Measurements from ENCODE around the gene WWOX.
A peak's percentile ranks its signal among the peaks of the same experiment; 100 is the strongest.

Gene WWOX

DNA sequence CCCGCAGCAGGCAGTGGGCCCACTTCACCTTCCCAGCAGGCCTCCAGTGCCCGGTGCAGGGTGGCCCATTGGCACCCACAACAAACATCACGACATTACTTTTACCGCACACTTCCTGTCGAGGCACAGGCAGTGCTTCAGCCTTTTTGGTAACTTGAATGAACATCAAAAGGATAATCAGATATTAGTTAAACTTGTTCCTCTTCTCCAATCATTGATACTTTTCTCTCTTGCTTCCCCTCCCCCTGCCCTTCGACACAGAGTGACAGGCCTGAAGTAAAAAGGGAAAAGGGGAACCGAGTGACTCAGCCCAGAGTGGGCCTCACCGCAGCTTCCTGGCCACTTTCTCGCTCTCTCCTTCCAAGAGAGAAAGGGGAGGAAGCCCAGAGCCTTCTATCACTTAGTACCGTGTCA, 994.1 kb downstream of the WWOX start:
- DNase-seq, result peak in 2 of 6 experiments; percentile 9 to 39

DNA sequence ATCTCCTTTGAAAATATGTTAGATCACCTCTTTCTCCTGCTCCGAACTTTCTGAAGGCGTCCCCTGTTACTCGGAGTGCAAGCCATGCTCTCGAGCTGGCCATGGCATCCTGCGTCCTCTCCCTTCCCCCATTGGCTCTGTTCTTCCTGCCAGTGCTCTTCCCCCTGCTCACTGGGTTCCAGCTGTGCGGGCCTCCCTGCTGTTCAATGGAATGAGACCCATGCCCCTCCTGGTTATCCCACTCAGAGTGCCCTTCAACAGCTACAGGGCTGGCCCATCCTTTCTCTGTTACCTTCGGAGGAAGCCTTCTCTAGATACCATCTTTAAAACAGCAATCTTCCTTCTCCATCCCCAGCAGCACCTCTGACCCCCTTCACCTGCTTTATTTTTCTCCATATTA, 996.8 kb downstream of the WWOX start:
- no peak for DNase-seq

DNA sequence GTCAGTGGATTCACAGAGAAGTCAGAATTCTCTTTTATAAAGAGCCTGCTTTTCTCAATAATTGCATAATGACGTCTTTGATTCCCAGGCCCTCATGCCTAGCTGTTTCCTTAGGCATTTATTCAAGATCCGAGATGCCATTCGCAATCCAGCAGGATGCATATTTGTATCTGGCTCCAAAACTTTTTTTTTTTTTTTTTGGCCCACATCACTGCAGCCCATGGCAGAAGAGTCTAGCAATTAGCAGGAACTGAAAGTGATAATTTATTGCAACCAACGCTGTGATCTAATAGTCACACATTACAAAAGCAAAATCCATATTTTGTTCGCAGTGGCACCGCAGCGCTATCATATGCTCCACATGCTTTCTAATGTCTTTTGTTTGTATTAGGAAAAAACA, 997.7 kb downstream of the WWOX start:
- DNase-seq, result no peak

- DNase-seq, result no peak
These were observed 998.3 kb downstream of the WWOX start for GRCh38 chr16:79097771-79098170.

DNA sequence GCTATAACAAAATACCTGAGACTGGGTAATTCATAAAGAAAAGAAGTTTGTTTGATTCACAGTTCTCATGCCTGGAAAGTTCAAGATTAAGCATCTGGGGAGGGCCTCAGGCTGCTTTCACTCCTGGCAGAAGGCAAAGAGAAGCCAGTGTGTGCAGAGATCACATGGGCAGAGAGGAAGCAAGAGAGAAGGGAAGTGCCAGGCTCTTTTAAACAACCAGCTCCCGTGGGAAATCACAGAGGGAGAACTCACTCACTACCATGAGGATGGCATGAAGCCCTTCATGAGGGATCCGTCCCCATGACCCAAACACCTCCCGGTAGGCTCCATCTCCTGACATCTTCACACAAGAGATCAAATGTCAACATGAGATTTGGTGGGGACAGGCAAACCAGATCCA, 999.5 kb downstream of the WWOX start:
- DNase-seq, result no peak

DNA sequence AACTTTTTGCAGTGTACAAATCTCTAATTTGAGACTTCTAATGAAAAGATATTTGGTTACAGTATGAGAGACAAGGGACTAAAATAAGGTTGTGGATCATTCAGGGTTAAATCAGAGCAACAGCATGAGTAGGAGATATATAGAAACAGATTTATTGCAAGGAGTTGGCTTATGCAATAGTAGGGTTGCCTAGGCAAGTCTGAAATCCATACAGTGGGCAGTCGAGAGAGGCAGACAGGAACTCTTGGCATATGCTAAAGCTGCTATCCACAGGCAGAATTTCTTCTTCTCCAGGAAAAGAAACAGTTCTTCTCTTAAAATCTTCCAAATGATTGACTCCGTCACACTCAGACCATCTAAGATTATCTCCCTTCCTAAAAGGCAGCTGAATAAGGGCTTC, 1000.3 kb downstream of the WWOX start:
- no peak for DNase-seq

DNA sequence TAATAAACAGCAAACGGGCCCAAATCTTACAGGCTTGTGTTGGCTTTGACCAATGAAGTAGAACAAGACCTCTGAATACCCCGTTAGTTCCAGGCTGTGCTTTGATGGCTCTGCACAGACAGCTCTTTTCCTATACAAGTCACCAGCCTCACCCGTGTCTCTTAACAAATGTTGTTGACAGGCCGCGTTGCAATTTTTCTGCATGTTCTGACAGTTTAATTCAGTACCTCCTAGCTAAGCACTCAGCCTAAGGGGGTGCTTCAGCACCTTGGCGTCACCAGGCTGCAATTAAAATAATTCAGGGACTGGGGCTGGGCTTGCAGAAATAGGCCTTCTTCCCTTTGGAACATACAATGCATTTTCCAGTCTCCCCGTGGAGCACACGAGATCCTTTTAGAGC, 1001.0 kb downstream of the WWOX start:
- DNase-seq, result no peak

- no peak for DNase-seq
These were observed 1002.0 kb downstream of the WWOX start for GRCh38 chr16:79101491-79101890.

DNA sequence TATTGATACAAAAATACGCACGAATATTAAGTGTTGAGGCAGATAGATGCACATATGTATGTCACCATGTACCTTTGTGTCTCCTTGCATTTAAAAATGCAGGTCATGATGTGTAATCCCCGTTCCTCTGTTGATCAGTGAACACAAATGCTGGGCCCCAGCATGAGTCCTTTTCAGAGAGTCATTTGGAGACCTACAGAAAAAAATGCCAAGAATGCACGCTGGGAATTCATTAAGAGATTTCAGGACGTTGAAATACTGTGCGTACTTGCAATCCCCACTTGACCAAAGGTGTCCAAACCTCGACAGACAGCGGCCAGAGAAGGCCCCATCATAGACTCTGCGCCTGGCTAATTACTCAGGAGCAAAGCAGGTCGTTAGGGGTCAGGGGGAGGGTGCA, 1005.1 kb downstream of the WWOX start:
- DNase-seq, result no peak

GRCh38 chr16:79107301-79107700, 1007.8 kb downstream of the WWOX start:
- no peak for DNase-seq

GRCh38 chr16:79109771-79110170, 1010.3 kb downstream of the WWOX start:
- DNase-seq, result no peak

DNA sequence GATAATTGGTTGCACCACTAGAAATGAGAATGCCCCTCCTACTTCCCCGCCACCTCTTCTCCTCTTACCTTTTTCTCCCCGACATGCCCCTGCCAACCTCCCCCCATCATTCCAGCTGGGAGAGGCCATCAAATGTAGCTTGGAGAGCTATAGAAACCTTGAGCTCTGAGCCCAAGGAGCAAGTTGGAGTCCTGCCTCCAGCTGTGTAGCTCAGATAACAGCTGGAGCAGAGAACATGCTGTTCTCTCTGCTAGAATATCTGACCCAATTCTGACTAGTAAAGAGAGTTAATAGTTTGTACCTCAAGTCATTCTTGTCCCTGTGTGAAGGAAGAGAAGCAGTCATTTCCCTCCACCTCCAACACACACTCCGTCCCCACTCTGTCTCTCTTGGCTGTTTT, 1010.8 kb downstream of the WWOX start:
- DNase-seq, result no peak

- no peak for DNase-seq
These were observed 1011.5 kb downstream of the WWOX start for GRCh38 chr16:79110953-79111352.

- DNase-seq, result no peak
These were observed 1013.0 kb downstream of the WWOX start for GRCh38 chr16:79112462-79112861.

GRCh38 chr16:79113826-79114225, 1014.4 kb downstream of the WWOX start:
- DNase-seq, result no peak

GRCh38 chr16:79114759-79115158, 1015.3 kb downstream of the WWOX start:
- no peak for DNase-seq

- DNase-seq, result no peak
These were observed 1022.5 kb downstream of the WWOX start for GRCh38 chr16:79121906-79122305.

DNA sequence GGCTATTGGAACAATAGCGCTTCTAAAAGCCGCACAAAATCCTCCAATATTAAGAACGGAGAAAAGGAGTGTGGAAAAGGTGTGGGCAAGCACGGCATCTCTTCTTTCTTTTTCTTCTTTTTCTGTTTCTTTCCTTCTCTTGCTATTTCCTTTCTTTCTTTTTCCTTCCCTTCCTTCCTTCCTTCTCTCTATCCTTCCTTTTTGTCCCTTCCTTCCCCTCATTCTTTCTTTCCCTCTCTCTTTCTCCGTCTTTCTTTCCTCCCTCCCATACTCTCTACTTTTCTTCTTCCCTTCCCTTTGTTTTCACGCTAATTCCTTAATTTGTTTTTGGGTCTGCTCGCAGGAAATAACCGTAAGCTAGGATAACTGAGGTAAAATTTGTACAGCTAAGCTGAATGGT, 1022.9 kb downstream of the WWOX start:
- DNase-seq, result no peak

DNA sequence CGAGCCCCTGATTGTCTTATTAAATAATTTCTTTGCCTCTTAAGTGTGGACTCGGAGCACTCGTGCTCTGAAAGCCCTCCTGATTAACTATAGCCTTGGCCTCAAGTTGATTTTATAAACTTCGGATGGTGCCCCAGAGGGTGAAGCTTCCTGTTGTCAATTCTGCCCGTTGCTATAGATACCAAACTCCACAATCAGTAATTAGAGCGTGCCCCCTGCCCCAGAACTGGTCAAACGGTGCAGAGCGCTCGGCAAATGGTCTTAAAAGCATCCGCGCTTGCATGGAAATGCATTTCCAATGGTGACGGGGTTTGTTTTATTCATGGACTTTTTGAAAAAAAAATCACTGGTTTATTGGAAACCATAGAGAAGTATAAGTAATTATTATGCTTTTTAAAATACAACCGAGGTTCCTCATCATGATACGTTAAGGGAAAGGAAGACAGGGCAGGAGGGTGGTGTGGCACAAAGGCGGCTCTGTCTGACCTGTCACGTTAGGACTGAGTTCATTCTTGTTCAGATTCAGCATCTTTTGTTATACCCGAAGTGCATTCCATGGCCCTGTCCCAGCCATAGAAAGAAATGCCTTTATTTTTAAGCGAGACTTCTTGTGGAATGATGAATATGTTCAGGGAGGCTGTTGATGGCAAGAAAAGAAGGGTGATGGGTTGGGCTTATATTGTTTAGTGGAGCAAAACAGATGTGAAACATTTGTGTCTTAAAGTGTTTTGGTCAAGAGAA, 1024.7 kb downstream of the WWOX start:
- no peak for DNase-seq

DNA sequence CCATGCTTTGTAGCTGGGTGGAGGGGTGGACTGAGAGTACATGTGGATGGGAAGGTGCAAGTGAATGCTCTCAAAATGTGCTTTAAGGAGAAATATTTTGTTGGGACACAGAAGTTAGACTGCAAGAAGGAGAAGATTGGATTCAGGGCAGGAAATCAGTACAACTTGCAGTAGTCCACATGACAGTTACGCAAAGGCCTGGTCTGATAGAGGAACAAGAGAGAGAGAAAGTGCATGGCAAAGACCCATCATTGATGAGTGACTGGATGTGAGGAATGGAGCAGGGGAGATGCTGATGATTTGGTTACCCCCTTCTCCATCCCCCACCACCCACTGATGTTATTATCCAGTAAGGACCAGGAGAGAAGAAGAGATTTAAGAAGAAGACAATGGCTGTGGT, 1028.3 kb downstream of the WWOX start:
- no peak for DNase-seq

- DNase-seq, result no peak
These were observed 1029.3 kb downstream of the WWOX start for GRCh38 chr16:79128706-79129105.

GRCh38 chr16:79130616-79131015, 1031.2 kb downstream of the WWOX start:
- no peak for DNase-seq

- DNase-seq, result no peak
These were observed 1032.0 kb downstream of the WWOX start for GRCh38 chr16:79131321-79132075.

DNA sequence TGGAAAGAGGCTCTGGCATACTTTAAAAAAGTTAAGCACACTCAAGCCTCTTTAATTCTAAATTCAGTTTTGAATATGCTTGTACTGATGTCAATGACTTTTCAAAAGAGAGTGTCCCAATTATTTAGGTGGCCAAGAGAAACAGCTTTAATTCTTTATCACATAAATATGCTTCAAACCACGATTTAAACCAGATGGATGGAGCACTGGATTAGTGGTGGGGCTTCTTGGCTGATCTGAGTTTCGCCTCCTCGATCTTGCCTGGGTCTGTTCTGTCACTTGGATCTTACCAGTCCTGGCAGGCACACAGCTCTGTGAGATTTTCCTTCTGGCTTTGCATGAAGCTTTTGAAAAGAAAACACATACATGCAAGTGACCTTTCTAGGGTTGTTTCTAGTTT, 1033.2 kb downstream of the WWOX start:
- DNase-seq, result no peak

- DNase-seq, result no peak
These were observed 1034.8 kb downstream of the WWOX start for GRCh38 chr16:79134300-79134699.

All from stimulated activated naive CD4-positive, alpha-beta T cell (primary cell).